C4-2B (cell line): ENCODE data around the gene TMPRSS13.

Source experiments
- ZFX ChIP-seq: fragments of 450-650 bp; IDR thresholded peaks from 2 replicates; pipeline ENCODE4 v1.6.1; 2017
- TF ChIP-seq, protein P1 (sequence below): fragments of 450-650 bp; conservative IDR thresholded peaks from 2 replicates; pipeline ENCODE4 v1.5.1; 2017; ENCODE audit warnings: mild to moderate bottlenecking

DNA sequence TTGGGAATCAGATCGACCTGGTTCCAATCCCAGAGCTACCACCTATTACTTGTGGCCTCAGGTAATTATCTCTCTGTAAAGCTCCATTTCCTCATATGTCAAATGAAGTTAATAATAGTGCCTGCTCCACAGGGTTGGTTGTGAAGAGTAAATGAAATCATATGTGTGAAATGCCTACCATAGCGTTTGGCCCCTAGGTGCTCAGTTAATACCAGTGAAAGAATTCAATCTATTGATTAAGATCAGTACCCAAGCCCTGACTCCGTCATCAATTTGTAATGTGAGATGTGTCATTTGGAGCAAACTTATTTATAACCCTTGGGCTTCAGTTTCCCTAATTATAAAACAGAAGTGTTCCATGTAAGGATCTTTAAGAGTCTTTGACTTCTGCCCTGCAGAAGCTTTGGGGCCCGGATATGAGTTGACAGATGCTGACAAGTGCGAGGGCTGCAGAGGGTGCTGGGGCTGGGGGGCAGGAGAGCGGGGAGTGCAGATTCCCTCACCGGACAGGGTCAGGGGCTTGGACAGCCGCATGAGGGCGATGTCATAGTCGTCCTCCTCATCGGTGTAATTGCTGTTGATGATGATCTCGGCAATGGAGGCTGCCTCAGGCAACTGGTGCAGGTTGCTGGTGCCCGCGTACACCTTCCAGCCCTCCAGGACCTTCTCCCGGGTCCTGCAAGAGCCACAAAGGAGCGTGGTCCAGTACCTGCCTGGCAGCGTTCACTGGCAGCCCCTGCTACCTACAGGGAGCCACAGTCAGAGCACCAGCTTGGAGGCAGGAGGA, 20.9 kb downstream of the TMPRSS13 start:
- TF ChIP-seq, protein P1, sequence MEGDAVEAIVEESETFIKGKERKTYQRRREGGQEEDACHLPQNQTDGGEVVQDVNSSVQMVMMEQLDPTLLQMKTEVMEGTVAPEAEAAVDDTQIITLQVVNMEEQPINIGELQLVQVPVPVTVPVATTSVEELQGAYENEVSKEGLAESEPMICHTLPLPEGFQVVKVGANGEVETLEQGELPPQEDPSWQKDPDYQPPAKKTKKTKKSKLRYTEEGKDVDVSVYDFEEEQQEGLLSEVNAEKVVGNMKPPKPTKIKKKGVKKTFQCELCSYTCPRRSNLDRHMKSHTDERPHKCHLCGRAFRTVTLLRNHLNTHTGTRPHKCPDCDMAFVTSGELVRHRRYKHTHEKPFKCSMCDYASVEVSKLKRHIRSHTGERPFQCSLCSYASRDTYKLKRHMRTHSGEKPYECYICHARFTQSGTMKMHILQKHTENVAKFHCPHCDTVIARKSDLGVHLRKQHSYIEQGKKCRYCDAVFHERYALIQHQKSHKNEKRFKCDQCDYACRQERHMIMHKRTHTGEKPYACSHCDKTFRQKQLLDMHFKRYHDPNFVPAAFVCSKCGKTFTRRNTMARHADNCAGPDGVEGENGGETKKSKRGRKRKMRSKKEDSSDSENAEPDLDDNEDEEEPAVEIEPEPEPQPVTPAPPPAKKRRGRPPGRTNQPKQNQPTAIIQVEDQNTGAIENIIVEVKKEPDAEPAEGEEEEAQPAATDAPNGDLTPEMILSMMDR, result no peak
- no peak for TF ChIP-seq ZFX
